Ammon's horn (tissue), 1 donor: ENCODE results near the gene ZNF74.
"Not testable (repeated sequence)": the region's sequence is repeated elsewhere in the genome, so short reads cannot be mapped to it uniquely, and the experiment has no call there.

Source experiments
- DNase-seq: peaks from one replicate; pipeline ENCODE4 v3.0.0-alpha.2; 2016; ENCODE audit warnings: low spot score

The ZNF74 gene

DNA sequence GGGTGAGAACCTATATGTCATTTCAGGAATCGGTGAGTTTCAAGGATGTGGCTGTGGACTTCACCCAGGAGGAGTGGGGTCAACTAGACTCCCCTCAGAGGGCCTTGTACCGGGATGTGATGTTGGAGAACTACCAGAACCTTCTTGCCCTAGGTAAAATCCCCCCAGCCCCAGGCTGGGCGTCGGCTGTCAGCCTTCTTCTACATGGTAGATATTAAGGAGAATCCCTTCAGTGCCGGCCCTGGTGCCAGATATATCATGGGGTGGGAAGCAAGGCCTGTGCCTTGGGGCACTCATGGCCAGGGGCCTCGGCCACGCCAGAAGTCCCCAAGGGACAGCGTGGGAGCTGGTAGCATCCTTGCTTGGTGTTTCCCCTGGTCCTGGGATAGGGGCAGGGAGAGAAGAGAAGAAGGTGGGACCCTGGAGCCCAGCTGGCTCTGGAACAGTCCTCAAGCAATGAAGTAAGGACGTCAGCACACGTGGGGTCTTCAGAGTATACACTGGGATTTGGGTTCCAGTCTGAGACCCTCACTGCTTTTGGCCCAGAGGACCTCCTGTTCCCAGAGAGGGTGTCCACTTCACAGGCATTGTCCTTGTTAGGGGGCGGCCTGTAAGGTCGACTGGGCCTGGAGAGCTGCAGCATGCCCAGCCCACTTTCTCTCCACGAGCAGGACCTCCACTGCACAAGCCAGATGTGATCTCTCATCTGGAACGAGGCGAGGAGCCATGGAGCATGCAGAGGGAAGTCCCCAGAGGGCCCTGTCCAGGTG lies 6.8 kb downstream of the ZNF74 start:
- DNase-seq, result no peak

DNA sequence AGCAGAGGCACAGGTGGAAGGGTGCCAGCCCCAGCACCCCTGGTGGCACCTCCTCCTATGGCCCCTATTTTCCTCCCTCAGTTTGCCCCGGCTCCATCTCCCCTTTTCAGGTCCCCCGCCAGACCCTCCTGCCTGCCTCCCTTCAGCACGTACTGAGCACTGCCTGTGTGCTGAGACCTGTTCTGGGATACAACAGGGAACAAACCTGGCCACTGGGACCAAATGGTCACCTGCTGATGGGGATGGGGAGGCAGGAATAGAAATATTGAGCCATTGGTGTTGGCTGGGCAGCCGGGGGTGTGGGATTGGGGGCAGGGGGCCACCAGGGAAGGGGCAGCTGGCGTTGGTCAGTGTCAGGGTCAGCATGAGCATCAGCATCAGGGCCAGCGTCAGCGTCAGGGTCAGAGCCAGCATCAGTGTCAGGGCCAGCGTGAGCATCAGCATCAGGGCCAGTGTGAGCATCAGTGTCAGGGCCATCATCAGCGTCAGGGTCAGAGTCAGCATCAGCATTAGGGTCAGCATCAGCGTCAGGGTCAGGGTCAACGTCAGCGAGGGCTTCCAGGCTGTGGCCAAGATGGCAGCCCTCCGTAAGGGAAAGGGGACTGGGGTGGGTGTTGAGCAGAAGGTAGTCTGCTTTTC lies 7.5 kb downstream of the ZNF74 start:
- DNase-seq, result no peak

DNA sequence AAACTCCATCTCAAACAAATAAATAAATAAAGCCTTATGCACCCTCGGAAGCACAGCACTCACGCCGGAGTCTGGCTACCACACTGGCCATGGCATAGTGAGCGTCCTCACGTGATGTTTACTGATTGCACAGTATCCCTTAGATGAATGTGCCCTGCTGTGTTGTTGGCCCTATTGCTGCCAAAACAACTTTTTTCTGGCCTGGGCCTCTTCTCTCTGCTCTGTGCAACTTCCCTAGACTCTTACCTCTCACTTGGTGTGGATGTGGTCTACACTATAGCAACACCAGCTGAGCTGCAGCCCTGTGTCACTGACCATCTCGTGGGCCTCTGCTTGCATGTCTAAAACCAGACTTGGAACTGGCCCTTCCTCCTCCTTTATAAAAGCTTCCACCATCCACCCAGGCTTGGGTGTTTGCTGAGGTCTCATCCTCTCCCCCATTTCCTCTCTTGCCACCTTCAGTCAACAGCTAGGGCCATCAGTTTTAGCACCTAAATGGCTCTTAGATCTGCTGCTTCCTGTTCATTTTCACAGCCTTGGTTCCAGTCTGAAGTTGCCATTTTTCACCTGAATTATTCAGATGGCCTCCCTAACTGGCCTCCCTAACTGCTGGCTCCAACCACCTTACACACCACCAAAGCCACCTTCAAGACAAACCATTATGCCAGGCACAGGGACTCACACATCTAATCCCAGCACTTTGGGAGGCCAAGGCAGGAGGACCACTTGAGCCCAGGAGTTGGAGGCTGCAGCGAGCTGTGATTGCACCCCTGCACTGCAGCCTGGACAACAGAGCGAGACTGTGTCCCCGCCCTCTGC lies 9.2 kb downstream of the ZNF74 start:
- no peak for DNase-seq

DNA sequence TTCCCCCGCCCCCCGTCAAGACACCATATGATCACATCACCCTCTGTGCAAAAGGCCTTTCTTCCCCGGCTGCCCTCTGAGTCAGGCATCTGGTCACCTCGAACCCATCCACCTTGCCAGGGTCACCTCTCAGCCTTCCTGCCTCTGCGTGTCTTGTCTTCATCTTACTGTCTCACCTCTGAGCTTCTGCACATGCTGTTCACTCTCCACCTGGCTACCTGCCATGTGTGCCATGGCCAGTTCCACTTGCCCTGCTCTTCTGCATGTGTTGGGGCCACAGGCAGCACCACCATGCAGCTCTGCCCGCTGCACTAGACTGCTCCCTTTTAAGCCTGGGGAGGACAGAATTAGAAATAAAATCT lies 9.8 kb downstream of the ZNF74 start:
- DNase-seq, result no peak

DNA sequence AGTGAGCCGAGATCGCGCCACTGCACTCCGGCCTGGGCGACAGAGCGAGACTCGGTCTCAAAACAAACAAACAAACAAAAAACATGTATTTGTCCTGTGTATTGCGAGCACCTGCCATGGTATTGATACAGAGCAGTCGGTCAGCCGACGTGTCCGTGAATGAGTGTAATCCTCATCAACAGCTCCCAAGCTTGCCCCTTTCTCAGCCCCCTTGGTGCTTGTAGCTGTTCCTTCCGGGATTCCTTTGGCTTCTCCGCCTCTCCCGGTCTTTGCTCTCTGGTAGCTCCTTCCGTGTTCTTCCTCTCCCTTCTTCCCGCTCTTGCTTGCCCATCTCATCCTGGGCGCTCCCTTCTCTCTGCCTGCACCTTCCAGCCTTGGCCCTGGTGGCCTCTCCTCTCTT lies 10.9 kb downstream of the ZNF74 start:
- no peak for DNase-seq

DNA sequence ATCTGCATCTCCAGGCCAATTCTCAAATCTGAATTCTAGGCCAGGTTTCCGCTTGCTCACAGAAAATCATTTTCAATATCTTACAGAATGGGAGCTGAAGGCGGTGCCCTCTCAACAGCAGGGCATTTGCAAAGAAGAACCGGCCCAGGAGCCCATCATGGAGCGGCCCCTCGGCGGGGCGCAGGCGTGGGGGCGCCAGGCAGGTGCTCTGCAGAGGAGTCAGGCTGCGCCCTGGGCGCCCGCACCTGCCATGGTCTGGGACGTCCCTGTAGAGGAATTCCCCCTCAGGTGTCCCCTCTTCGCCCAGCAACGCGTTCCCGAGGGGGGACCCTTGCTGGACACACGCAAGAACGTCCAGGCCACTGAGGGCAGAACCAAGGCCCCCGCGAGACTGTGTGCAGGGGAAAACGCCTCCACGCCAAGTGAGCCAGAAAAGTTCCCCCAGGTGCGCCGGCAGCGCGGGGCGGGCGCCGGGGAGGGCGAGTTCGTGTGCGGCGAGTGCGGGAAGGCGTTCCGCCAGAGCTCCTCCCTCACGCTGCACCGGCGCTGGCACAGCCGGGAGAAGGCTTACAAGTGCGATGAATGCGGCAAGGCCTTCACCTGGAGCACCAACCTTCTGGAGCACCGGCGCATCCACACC lies 11.5 kb downstream of the ZNF74 start:
- no peak for DNase-seq

DNA sequence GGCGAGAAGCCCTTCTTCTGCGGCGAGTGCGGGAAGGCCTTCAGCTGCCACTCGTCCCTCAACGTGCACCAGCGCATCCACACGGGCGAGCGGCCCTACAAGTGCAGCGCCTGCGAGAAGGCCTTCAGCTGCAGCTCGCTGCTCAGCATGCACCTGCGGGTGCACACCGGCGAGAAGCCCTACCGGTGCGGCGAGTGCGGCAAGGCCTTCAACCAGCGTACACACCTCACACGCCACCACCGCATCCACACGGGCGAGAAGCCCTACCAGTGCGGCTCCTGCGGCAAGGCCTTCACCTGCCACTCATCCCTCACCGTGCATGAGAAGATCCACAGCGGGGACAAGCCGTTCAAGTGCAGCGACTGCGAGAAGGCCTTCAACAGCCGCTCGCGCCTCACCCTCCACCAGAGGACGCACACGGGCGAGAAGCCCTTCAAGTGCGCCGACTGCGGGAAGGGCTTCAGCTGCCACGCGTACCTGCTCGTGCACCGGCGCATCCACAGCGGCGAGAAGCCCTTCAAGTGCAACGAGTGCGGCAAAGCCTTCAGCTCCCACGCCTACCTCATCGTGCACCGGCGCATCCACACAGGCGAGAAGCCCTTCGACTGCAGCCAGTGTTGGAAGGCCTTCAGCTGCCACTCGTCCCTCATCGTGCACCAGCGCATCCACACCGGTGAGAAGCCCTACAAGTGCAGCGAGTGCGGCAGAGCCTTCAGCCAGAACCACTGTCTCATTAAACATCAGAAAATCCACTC lies 12.2 kb downstream of the ZNF74 start:
- no peak for DNase-seq

DNA sequence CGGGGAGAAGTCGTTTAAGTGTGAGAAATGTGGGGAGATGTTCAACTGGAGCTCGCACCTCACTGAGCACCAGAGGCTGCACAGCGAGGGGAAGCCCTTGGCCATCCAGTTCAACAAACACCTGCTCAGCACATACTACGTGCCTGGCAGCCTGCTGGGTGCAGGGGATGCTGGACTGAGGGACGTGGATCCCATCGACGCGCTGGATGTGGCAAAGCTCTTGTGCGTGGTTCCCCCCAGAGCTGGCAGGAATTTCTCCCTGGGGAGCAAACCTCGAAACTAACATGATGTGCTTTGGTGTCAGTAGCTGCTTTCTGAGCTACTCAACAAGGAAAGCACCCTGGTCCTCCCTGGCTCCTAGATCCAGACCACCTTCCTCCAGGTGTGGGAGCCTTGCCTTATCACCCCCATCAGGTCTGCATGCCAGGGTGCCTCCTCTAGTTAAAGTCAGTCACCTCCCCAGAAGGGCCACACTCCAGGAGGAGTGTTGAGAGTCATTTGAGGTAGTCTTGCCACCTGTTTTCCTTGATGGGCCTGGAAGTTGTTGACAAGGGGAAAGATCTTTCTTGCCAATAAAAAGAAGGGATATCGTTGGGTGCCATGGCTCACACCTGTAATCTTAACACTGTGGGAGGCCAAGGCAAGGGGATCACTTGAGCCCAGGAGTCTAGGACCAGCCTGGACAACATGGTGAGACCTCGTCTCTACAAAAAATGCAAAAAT lies 12.9 kb downstream of the ZNF74 start:
- DNase-seq, result no peak

DNA sequence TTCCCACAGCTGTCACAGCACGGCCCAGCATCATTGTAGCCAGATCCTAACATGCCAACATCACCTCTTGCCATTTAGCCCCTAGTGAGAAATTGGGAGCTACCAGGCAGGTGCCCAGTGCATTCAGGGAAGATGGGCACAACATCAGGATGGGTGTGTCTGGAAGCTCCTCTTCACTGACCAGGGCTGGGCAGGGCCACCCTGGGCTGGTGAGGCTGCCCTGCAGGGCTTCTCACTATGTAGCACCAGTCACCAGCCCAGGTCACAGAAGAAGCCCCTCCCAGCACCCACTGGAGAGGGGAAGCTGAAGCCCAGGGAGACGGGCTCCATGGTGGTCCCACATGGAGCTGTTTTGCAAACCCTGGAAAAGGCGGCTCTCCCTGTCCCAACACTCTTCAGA lies 13.9 kb downstream of the ZNF74 start:
- no peak for DNase-seq

DNA sequence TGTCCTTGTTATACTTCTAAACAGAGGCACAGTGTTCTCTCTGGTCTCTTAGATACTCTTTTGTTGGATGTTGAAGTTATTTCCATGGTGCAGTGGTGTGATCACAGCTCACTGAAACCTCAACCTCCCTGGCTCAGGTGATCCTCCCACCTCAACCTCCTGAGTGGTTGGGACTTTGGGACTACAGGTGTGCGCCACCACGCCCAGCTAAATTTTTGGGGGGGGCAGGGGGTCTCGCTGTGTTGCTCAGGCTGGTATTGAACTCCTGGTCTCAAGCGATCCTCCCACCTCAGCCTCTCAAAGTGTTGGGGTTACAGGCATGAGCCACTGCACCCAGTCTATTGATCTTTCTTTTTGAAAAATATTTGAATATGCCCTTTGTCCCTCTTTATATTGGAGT lies 14.9 kb downstream of the ZNF74 start:
- no peak for DNase-seq

DNA sequence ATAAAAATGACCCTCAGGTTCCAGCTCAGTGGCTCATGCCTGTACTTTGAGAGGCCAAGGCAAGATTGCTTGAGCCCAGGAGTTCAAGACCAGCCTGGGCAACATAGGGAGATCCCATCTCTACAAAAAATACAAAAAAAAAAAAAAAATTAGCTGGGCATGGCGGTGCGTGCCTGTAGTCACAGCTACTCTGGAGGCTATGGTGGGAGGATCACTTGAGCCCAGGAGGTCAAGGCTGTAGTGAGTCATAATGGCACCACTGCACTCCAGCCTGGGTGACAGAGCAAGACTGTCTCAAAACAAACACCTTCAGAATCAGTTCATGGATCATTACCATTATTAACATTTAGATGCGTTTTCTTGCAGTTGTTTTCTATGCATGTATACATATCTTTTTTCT lies 15.4 kb downstream of the ZNF74 start:
- not testable (repeated sequence) for DNase-seq

DNA sequence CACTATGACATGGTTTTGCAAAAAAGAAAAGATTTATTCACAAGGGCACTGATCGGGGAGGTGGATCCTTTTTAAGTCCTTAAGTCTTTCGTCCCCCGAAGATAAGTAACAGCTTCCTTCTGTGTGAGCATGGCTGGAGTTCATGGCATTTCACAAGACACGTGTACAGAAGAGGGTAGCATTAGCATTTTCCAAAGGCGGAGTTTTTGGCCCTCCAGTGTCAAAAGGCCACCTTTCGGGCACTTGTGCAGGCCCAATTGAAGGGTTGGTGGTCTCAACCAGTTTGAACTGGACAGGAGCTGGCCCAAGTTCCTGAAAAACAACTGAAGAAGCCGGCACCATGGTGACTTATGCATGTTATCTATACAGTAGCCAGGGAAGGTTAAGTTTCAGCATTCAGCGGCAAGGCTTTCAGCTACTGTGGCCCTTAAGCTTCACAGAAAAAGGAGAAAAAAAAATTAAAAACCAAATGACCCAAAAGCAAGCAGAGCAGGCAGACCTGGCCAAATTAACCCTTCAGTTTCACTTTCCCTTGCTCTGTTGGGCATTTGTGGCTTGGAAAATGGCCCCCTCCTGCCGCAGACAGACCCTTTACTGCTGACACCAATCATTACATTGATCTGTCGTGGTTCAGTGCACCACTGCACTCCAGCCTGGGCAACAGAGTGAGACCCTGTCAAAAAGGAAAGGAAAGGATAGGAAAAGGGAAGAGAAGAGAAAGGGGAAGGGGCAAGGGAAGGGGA lies 18.7 kb downstream of the ZNF74 start:
- no peak for DNase-seq

DNA sequence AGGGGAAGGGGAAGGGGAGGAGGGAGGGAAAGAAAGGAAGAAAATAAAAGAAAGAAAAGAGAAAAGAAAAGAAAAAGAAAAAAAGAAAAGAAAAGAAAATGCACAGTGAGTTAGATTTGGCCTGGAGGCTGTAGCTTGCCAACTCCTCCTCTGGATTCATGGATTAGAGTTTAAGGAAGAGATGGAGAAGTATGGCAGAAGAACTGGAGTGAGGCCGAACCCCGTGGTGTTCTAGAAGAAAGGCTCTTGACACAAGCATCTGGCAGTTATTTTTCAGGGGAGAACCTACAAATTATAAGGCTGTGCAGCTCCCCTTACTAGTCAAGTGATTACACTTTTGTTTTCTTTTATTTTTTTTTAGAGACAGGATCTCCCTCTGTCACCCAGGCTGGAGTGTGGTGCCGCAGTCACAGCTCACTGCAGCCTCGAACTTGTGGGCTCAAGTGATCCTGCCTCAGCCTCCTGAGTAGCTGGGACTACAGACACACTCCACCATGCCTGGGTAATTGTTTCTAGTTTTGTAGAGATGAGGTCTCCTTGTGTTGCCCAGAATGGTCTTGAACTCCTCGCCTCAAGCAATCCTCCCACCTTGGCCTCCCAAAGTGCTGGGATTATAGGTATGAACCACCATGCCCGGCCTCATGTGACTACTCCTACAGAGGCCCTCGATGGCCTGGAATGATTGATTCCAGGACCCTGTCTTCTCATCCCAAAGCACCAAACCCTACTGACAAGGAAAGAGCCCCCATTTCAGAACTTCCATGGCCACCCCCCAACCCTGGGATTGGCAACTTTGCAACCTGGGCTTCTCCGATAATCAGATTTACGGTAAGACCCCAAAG lies 19.5 kb downstream of the ZNF74 start:
- DNase-seq, result no peak

DNA sequence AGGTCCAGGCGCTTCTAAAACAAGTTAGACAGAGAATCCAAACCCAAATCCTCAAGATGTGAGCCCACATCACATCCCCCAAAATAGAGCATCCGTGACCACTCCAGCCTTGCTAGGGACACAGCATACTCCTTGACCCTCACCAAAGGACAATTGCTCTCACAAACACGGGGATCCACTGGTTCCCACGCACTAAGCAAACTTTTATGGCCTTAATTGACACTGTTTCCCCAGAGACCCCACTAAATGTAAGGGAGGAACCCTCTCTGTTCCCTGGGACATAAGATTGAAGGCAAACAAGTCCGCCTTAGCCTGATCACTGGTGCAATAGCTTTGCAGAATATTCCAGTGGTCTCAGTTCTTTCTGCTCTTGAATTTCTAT lies 20.1 kb downstream of the ZNF74 start:
- DNase-seq, result no peak

DNA sequence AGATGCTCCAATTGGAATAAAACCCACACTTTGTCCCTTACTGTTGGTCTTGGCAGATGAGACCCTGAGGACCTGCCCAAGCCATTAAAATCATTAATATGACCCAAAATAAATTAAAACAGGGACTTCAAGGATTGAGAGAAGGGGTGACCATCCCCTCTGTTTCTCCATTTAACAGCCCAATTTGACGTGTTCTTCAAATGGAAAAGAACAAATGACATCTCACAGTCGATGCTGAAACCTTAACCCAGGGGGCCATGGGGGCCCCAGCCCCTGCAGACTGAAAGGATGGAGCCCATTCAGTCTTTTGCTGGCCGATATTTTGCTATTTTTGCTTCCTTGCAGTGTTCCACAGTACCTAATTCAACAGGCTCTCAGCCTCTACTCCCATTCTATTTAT lies 20.5 kb downstream of the ZNF74 start:
- no peak for DNase-seq

DNA sequence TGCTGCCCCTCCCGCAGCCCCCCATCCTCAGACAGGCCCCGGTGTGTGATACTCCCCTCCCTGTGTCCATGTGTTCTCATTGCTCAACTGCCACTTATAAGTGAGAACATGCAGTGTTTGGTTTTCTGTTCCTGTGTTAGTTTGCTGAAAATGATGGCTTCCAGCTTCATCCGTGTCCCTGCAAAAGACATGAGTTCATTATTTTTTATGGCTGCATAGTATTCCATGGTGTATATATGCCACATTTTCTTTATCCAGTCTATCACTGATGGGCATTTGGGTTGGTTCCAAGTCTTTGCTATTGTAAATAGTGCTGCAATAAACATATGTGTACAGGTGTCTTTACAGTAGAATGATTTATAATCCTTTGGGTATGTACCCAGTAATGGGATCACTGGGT lies 21.3 kb downstream of the ZNF74 start:
- not testable (repeated sequence) for DNase-seq

DNA sequence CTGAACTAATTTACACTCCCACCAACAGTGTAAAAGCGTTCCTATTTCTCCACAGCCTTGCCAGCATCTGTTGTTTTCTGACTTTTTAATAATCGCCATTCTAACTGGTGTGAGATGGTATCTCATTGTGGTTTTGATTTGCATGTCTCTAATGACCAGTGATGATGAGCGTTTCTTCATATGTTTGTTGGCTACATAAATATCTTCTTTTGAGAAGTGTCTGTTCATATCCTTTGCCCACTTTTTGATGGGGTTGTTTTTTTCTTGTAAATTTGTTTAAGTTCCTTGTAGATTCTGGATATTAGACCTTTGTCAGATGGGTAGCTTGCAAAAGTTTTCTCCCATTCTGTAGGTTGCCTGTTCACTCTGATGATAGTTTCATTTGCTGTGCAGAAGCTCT lies 21.7 kb downstream of the ZNF74 start:
- DNase-seq, result not testable (repeated sequence)

DNA sequence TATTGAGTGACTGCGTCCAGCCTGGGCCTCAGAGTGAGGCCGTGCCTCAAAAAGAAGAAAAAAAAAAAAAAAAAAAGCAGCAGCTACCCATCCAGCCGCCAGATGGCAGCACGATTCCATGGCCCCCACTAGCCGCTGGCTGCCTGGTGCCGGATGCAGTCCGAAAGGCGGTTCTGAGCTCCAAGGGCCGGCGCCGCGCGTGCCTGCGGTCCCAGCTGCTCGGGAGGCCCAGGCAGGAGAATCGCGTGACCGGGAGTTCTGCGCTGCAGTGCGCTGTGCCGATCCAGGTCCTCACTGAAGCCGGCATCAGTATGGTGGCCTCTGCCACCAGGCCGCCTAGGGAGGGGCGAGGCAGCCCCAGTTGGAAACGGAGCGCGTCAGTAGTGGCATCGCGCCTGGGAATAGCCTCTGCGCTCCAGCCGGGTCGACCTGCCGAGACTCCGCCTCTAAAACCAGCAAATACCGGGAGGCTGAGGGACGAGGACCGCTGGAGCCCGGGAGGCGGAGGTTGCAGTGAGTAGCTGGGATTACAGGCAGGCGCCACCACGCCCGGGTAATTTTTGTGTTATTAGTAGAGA lies 24.3 kb downstream of the ZNF74 start:
- DNase-seq, result peak; percentile 91

DNA sequence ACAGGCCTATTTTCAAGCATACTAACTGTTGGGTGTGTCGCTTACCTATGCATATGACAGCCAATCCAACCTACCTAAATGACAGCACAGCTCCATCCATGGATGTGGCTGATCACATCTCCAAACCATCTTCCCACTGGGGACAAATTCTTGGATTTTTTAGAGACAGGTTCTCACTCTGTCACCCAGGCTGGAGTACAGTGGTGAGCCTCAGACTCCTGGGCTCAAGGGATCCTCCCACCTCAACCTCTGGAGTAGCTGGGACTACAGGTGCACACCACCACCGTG lies 25.7 kb downstream of the ZNF74 start:
- DNase-seq, result no peak
